ENCODE data around the gene ZBED4. TPM values are rescaled to one million over a fixed set of nuclear protein-coding genes. Genes with fewer than 3 reads are reported as not detected.

The ZBED4 gene
- total RNA-seq, 1 experiment from 2014 or later = 31.5 TPM

DNA sequence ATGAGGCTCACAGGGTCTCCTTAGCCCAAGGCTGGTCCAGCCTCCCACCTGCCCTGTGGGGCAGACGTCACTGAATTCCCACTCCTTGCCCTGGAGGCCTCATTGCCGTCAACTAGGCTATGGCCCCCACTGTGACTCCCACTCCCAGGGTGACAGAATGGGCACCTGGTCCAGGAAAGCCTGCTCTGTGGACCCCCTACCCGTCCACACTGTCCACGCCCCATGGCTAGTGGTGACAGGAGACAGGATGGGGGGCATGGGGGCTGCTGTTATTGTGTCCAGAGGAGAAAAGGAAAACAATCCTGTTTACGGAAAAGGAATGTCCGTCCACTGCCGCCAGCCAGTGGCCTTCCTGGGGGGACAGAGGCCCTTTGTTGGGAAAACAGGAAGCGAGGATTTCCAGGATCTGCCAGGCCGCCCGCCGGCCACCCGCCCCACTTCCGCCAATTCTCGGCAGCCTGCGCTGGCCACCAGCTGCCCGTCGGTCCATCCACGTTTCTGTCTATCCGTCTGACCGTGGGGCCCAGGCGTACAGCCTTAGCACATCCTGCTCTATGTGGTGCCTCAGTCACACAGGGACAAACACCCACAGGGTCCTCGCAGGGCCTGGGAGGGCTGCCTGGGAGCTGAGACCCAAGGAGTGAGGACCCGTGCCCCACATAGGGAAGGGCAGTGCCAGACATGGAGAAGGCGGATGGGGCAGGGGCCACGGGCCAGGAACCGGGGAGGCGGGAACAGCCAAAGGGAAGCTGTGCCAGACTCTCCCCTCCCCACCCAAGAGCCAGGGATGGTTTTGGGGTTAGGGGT, 84.3 kb downstream of the ZBED4 start:
- no peak for TF ChIP-seq EZH2 (IDR thresholded peaks at IDR 0.05; ENCODE audit: borderline replicate concordance, low read depth, low read length, poor library complexity, severe bottlenecking)
- TF ChIP-seq, protein P1, sequence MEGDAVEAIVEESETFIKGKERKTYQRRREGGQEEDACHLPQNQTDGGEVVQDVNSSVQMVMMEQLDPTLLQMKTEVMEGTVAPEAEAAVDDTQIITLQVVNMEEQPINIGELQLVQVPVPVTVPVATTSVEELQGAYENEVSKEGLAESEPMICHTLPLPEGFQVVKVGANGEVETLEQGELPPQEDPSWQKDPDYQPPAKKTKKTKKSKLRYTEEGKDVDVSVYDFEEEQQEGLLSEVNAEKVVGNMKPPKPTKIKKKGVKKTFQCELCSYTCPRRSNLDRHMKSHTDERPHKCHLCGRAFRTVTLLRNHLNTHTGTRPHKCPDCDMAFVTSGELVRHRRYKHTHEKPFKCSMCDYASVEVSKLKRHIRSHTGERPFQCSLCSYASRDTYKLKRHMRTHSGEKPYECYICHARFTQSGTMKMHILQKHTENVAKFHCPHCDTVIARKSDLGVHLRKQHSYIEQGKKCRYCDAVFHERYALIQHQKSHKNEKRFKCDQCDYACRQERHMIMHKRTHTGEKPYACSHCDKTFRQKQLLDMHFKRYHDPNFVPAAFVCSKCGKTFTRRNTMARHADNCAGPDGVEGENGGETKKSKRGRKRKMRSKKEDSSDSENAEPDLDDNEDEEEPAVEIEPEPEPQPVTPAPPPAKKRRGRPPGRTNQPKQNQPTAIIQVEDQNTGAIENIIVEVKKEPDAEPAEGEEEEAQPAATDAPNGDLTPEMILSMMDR (conservative IDR thresholded peaks at IDR 0.05; ENCODE audit: low read depth, low read length) = no peak
- no TSS peak for BruUV-seq (replicated peaks)
- Histone ChIP-seq H3K4me3 (ENCODE audit: low read depth, low read length, poor library complexity, severe bottlenecking) (no peak overlapping the region), H3K27ac (ENCODE audit: low read depth, low read length, poor library complexity, severe bottlenecking) (peak overlapping the region; percentile 57), H3K36me3 (ENCODE audit: insufficient read depth, low read length, poor library complexity, severe bottlenecking) (no peaks in the 10 kb centered on the region), H3K27me3 (replicated peaks; ENCODE audit: insufficient read depth, low read depth, low read length, poor library complexity) (no peaks in the 10 kb centered on the region), H3K9me3 (ENCODE audit: low read depth, low read length, poor library complexity, severe bottlenecking) (no peaks in the 10 kb centered on the region), H3K4me1 (ENCODE audit: insufficient read depth, low read length, poor library complexity, severe bottlenecking) (peaks cover 26% of the 10 kb centered on the region)
- intact Hi-C loops (cut with micrococcal nuclease; ENCODE audit: unreplicated experiment) = no loop called here
- DNase-seq (ENCODE audit: low spot score) = no peak
- CTCF ChIA-PET = interaction anchor here (0.6 to 1.9 kb wide), 2 partner anchors 92 to 366 kb away, joined by 3 to 5 read pairs; no protein-coding TSS in a partner anchor
- POLR2A ChIA-PET (ENCODE audit: low non-redundant PET) = no interaction called here

GRCh38 chr22:49938565-49939136, 85.0 kb downstream of the ZBED4 start:
- BruUV-seq (replicated peaks) = no TSS peak
- POLR2A ChIA-PET (ENCODE audit: low non-redundant PET) = no interaction called here
- Histone ChIP-seq H3K9me3 (ENCODE audit: low read depth, low read length, poor library complexity, severe bottlenecking) (no peaks in the 10 kb centered on the region), H3K27me3 (replicated peaks; ENCODE audit: insufficient read depth, low read depth, low read length, poor library complexity) (no peaks in the 10 kb centered on the region), H3K36me3 (ENCODE audit: insufficient read depth, low read length, poor library complexity, severe bottlenecking) (no peaks in the 10 kb centered on the region), H3K4me1 (ENCODE audit: insufficient read depth, low read length, poor library complexity, severe bottlenecking) (peaks cover 26% of the 10 kb centered on the region), H3K27ac (ENCODE audit: low read depth, low read length, poor library complexity, severe bottlenecking) (no peak overlapping the region), H3K4me3 (ENCODE audit: low read depth, low read length, poor library complexity, severe bottlenecking) (no peak overlapping the region)
- no peak for TF ChIP-seq EZH2 (IDR thresholded peaks at IDR 0.05; ENCODE audit: borderline replicate concordance, low read depth, low read length, poor library complexity, severe bottlenecking)
- TF ChIP-seq, protein P1 (conservative IDR thresholded peaks at IDR 0.05; ENCODE audit: low read depth, low read length) = no peak
- DNase-seq (ENCODE audit: low spot score) = no peak
- CTCF ChIA-PET = no interaction called here
- intact Hi-C loops (cut with micrococcal nuclease; ENCODE audit: unreplicated experiment) = no loop called here

Other genes starting within 250 kb of the ZBED4 start
- gene BRD1, start 26.0 kb upstream of the ZBED4 start, total RNA-seq (2021) = 47.2 and 51.2 TPM in 2 replicates
- 18.6 and 19.8 TPM in 2 replicates for gene ALG12, start 64.6 kb downstream of the ZBED4 start, total RNA-seq (2021)
- 54.1 and 54.7 TPM in 2 replicates for gene CRELD2, start 64.8 kb downstream of the ZBED4 start, total RNA-seq (2021)
- gene PIM3, start 106.9 kb downstream of the ZBED4 start, total RNA-seq (2021) = 70.9 and 71.3 TPM in 2 replicates
- gene IL17REL, start 158.9 kb downstream of the ZBED4 start, total RNA-seq (2021) = not detected in 2 replicates
- not detected in 2 replicates for gene TTLL8, start 204.5 kb downstream of the ZBED4 start, total RNA-seq (2021)
- 0.37 and 0.75 TPM in 2 replicates for gene MLC1, start 231.6 kb downstream of the ZBED4 start, total RNA-seq (2021)
- gene MOV10L1, start 236.2 kb downstream of the ZBED4 start, total RNA-seq (2021) = 0.33 TPM in 1 of 2 replicates, not detected in the other

Measured in A673 (cell line).